GM18517 (cell line): ENCODE results near the gene IL15RA.
"Not testable (repeated sequence)": the region's sequence is repeated elsewhere in the genome, so short reads cannot be mapped to it uniquely, and the experiment has no call there.

Experiments used
- ATAC-seq: cut with Tn5 transposase; IDR thresholded peaks from one replicate; pipeline ENCODE4 v1.9.1; 2021; ENCODE audit warnings: mild to moderate bottlenecking, moderate library complexity; ENCODE audit not compliant: unreplicated experiment

Gene IL15RA

DNA sequence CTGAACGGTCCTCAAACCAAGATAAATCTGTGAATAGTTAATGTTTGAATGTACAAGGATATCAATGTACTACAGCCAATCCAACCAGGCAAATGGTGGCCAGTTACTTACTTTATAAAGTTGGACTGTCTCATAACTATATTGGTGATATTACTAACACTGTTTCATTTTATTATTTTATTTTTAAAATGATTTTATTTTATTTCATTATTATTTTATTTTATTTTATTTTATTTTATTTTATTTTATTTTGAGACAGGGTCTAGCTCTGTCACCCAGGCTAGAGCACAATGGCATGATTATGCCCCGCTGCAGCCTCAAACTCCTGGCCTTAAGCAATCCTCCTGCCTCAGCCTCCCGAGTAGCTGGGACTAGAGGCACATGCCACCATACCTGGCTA is 6.8 kb downstream of the IL15RA start:
- no peak for ATAC-seq

DNA sequence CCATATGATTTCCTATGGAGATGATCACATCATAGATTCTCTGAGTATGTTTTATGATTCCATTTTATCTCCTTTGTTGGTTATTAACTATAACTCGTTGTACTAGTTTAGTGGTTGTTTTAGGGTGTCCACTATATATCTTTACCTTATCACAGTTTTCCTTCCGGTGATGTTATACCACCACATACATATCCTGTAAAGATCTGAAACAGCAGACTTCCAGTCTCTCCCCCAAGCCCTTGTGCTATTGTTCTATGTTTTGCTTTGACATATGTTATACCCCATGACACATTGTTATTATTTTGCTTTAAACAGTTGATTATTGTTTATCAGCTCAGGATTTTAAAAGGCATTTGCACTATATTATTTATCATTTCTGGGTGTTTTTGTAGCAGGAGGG is 7.3 kb downstream of the IL15RA start:
- no peak for ATAC-seq

DNA sequence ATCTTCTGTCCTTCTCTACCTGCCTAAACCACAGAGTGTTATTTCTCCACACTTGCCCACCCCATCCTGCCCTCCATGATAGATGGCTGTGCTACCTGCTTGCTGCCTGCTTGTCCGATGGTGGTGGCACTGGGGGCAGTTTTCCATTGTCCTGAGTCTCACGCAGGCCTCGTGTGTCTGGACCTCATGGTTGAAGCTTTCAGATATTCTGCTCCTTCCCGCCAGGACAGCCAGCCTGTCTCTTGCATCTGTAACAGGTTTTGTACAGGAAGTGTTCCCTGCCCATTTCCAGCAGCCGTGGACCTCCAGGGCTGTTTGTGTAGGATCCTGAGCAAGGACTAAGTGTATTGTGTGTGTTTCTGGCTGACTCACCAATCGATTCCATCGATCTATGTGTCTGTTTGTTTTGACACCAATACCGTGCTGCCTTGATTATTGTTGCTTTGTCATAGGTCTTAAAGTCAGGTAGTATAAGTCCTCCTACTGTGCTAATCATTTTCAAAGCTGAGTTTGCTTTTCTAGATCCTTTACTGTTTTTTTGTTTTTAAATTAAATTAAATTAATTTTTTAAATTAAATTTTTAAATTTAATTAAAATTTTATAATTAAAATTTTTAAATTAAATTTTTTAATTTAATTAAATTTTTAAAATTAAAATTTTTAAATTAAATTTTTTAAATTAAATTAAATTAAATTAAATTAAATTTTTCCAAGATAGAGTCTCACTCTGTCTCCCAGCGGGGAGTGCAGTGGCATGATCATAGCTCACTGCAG is 8.5 kb downstream of the IL15RA start:
- no peak for ATAC-seq

DNA sequence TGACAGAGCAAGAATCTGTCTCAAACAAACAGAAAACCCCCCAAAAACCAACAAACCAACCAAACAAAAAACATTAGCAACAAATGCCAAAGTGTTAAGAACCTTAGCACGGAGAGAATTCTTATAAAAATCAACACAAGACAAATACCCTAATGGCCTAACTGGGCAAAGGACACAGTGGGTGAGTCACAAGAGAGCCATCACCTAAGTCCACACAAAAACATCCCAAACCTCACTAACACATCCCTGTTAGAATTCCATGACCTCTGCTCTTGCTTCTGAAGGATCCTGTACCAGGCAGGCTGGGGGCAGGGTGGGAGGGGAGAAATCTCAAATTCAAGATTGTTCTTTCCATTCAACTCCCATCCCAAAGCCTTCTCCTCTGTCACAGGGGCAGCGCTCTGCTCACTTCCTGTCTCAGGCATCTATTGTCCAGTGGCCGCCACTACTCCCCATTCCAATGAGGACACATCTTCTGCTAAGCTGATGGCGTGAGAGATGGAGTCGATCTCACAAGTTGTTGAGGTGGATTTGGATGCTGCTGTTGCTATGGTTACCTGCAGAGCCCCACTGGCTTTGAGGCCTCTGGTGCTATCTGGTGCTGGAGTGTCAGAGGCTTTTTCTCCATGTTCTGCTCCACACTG is 9.2 kb downstream of the IL15RA start:
- no peak for ATAC-seq

DNA sequence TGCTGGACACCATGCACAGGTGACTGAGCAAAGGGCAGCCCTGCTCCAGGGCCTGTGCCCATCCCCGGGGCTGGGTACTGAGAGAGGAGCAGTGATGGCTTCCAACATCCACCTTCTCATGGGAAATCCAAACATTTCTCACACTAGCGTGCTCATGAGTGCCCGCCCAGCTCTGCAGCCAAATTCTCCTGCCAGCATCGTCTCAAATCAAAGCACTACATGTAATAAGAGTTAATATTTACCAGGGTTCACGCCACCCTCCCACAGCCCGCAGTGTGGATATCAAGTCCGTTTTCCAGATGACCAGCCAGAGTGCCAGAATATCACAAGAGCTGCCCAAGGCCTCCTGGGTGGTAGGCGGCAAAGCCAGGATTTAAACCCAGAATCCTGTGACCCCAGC is 12.1 kb downstream of the IL15RA start:
- ATAC-seq, result no peak

DNA sequence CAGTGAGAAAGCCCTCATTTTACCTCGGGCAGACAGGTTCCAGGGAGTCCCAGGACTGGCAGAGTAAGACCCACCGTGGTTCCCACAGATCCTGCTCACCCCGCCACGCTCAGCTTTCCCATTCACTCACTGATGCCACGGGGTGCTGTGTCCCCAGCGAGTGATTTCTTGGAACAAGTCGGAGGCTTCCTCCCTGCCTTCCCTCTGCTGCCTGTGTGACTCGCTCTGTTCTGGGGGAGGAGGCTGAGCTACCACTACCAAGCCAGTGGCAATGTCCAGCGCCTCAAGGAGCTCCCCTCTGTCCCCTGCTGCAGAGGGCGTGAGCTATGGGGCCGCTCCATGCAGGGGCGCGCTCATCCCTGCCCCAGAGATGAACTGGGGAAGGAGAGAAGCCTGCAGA is 12.6 kb downstream of the IL15RA start:
- no peak for ATAC-seq

DNA sequence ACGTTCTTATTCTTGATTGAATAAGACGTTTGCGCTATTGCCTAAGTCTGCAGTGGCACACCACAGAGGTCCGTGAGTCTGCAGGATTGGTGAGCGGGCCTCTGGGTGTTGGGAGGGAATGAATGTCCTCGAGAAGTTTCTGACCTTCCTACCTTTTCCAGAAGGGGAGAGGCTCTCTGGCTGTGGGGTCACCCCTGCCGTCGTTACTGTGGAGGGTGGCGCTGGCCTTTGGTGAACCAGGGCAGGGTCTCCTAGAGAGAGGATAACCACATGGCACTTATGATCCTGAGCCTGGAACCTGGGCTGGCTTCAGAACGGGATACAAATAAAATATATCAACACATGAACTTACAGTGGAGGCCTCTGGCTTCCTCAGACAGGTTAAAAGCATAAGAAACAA is 13.8 kb downstream of the IL15RA start:
- no peak for ATAC-seq

- no peak for ATAC-seq
Measured at GRCh38 chr10:5963071-5963470, 14.3 kb downstream of the IL15RA start.

GRCh38 chr10:5962358-5962940 is 14.9 kb downstream of the IL15RA start:
- not testable (repeated sequence) for ATAC-seq

GRCh38 chr10:5961405-5962100 is 15.8 kb downstream of the IL15RA start:
- no peak for ATAC-seq

DNA sequence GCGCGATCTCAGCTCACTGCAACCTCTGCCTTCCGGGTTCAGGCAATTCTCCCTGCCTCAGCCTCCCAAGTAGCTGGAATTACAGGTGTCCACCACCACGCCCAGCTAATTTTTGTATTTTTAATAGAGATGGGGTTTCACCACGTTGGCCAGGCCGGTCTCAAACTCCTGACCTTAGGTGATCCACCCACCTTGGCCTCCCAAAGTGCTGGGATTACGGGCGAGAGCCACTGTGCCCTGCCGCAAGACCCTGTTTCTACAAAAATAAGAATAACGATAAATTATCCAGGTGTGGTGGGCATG is 16.4 kb downstream of the IL15RA start:
- ATAC-seq, result not testable (repeated sequence)

- no peak for ATAC-seq
Measured at GRCh38 chr10:5960070-5960972, 17.0 kb downstream of the IL15RA start.

DNA sequence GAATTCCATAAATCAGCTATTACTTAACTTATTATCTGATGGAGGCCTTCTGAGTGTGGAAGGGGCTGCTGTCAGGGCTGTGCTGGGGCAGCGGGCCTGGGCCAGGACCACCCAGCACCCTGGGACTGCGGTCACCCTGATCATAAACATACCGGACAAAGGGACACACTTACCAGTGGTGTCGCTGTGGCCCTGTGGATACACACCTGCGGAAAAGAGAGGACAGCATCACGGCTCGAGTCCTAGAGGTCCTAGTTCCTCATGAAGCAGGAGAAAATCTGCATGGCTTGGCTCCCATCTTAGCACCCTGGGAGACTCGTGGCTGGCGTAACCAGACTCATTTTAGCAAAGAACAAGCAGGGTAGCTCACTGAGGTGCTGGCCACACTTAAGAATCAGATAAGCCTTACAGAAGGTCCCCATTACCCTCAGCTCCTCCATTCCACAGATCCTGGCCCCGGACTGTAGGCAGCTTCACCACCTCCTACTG is 17.7 kb downstream of the IL15RA start:
- no peak for ATAC-seq

- ATAC-seq, result no peak
Measured at GRCh38 chr10:5959142-5959541, 18.2 kb downstream of the IL15RA start.

DNA sequence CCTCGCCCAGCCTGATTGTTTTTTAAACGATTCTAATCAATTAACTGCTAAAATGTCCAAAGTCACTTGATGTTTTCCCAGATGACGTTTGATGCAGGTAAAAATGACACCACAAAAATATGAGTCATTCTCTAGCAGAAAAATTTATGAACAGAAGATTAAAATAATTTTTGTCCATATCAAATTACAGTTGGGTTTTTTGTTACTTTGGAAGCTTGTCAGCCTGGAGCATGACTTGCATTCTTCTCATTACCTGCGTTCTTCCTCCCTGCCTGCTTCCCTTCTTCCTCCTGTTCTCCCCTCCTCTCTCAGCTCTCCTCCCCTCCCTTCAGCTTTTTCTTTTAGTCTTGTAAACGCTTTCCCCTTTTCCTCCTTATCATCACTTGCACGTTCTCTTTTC is 18.7 kb downstream of the IL15RA start:
- no peak for ATAC-seq

DNA sequence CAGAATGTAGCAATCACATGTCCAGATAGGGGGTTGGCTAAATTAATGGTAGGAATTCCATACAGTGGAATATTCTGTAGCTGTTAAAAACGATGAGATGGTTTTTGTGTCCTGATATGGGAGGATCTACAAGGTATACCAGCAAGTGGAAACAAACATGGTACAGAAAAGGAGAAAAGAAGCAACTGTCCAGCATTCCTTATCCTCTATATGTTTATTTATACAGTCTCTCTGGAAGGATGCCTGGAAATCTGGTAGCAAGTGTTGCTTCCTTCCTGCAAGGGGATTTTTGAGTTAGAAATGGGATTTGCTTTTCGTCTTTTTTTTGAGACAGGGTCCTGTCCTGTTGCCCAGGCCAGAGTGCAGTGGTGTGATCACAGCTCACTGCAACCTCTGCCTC is 19.3 kb downstream of the IL15RA start:
- ATAC-seq, result no peak

- no peak for ATAC-seq
Measured at GRCh38 chr10:5956146-5956936, 21.0 kb downstream of the IL15RA start.

- ATAC-seq, result no peak
Measured at GRCh38 chr10:5953676-5954075, 23.7 kb downstream of the IL15RA start.

- no peak for ATAC-seq
Measured at GRCh38 chr10:5952731-5953385, 24.5 kb downstream of the IL15RA start.
